ENCODE data around the gene SAMD3.

SAMD3 gene

GRCh38 chr6:130099119-130099518 lies 123.6 kb downstream of the SAMD3 start:
- FAIRE-seq (no peak), DNase-seq (ENCODE audit: extremely low spot score, insufficient read length, low read depth) (no peak)

GRCh38 chr6:130098317-130098716 lies 124.4 kb downstream of the SAMD3 start:
- DNase-seq (ENCODE audit: extremely low spot score, insufficient read length, low read depth) (no peak), FAIRE-seq (no peak)

Measured in GM18507 (cell line).